Omental fat pad (tissue), 4 donors: ENCODE results near the gene STON2. TPM values are rescaled to one million over a fixed set of nuclear protein-coding genes. Genes with fewer than 3 reads are reported as not detected.

ENCODE experiments used
- ATAC-seq: fragments of 150-250 bp; one replicate; pipeline ENCODE4 v1.9.1; 2016; ENCODE audit warnings: mild to moderate bottlenecking, moderate library complexity; ENCODE audit not compliant: low FRiP score
- DNase-seq: peaks from one replicate; pipeline ENCODE4 v3.0.0-alpha.2; 2019; ENCODE audit warnings: low spot score
- total RNA-seq, 4 donors: library from RNA; depleted of rRNA; stranded (reverse); fragments of >200 nt; gene quantifications; one replicate each; pipeline ENCODE4 v1.1.0, GENCODE V29; 2016
- TF ChIP-seq, protein P1 (sequence below), 3 donors: fragments of 450-650 bp; IDR thresholded peaks; one replicate each; pipeline ENCODE4 v1.5.1; 2016 to 2017; ENCODE audit warnings: antibody characterized with exemption in 3 of 3, mild to moderate bottlenecking in 3 of 3, moderate library complexity in 2 of 3

STON2 gene
- total RNA-seq, 4 donors from 2014 or later = 8.0 to 31.4 (median 18.6) TPM

DNA sequence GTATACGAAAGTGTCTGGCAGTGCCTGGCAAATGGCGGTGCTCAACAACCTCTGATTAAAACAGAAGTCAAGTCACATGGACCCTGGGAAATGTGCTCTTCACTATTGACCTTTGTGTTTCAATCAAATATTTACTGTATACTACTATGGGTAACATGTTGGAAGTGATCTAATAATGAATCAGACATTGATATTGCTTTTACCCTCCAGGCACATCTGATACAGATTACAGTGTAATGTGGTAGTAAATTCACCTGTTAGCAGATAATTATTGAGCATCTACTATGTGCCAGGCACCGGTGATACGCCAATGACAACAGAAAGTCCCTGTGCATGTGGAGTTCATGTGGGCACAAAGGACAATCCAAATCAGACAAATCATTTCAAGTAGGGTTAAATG lies 63.1 kb downstream of the STON2 start:
- no peak for ATAC-seq
- DNase-seq = no peak
- TF ChIP-seq, protein P1, sequence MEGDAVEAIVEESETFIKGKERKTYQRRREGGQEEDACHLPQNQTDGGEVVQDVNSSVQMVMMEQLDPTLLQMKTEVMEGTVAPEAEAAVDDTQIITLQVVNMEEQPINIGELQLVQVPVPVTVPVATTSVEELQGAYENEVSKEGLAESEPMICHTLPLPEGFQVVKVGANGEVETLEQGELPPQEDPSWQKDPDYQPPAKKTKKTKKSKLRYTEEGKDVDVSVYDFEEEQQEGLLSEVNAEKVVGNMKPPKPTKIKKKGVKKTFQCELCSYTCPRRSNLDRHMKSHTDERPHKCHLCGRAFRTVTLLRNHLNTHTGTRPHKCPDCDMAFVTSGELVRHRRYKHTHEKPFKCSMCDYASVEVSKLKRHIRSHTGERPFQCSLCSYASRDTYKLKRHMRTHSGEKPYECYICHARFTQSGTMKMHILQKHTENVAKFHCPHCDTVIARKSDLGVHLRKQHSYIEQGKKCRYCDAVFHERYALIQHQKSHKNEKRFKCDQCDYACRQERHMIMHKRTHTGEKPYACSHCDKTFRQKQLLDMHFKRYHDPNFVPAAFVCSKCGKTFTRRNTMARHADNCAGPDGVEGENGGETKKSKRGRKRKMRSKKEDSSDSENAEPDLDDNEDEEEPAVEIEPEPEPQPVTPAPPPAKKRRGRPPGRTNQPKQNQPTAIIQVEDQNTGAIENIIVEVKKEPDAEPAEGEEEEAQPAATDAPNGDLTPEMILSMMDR (IDR thresholded peaks at IDR 0.05) = no peak

DNA sequence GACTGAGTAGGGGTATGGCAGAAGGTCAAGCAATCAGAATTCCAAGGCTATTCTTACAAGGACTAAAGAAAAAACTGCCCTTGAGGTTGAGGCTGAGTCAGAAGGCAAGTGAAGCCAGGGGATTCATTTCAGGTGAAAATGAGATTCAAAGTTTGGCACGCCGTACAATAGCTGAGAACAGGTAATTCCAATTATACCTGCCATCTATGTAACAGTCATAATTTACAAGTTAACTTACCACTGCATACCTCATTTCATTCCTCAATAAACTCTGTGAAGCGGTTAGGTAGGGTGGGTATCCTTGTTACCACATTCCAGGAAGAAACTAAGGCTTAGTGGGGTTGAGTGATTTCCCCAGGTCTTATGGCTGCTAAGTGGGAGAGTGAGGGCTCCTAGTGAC lies 64.1 kb downstream of the STON2 start:
- DNase-seq (no peak), ATAC-seq (no peak)
- TF ChIP-seq, protein P1 (IDR thresholded peaks at IDR 0.05) = no peak

DNA sequence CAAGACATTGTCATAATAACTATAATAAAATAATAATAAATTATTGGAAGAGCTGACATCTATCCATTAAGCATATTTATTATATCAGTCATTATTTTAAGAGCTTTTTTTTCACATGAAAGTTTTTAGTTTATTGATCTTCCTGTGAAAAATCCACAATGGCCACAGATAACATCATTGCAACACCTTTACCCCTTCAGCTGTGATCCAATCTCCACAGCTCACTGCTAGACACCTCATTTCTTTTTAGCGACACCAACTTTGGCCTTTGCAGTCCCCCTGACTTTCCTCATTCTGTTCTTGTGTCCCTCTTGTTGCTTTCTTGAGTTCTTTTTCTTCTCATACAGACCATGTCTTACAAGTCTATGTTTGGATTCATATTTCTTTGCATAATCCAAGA lies 67.4 kb downstream of the STON2 start:
- ATAC-seq = no peak

DNA sequence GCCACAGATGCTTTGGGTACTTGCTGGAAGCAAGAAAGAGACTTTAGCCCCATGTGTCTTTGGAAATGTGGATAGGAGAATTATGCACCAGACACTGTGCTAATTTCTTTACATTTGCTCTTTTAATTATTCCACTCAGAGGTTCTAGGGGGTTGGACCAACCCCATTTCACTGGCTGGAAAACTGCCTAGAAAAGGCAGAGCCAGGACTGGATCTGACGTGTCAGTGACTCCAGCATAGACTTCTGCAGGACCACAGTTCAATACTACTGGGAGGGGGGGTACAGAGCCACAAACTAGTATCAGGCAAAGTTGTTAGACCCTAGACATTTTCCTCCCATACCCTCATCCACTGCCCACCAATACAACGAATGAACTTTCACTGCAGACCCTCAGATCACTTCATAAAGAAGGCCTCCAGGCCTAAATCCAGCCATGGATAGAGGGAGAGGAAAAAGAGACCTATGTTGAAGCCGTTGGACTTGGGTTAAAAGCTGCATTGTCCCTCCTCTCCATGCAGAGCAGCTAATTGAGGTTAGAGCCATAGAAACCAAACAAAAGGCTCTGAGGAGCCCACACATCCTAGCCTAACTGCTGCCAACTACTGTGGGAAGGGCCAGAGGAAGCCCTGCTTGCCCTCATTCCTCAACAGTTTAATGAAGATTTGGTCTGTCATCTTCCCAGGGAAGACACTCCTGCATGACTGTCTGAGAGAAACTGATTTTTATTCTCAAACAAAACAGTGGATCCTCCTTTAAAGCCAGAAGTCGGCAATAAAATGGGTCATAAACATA lies 68.7 kb downstream of the STON2 start:
- TF ChIP-seq, protein P1 (IDR thresholded peaks at IDR 0.05) = no peak
- no peak for DNase-seq
- no peak for ATAC-seq

More for the DNA sequence above, 67.4 kb downstream of the STON2 start:
- TF ChIP-seq, protein P1 (IDR thresholded peaks at IDR 0.05) = no peak
- DNase-seq = no peak

DNA sequence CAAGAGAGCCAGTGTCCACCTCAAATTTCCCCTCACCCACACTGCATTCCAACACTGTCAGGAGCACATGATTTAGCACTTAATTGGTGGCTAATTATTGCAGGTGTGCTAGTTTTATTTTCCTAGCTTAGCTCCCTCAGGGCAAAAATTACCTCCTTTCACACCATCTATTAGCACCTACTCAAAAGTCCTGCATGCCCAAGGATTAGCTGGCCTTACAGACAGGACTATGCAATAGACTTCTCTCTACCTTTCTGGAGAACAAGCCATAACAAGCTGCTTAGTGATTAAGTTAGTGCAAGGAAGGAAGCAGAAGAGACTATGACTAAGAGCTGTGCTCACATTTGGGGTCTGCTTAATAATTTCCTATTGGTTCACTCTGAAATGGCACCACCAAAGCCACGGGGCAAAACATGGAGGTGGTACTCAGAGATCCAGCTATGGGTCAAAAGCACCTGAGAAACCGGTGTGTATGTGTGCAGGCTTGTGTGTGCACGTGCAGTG lies 69.5 kb downstream of the STON2 start:
- DNase-seq = no peak
- TF ChIP-seq, protein P1 (IDR thresholded peaks at IDR 0.05) = no peak

DNA sequence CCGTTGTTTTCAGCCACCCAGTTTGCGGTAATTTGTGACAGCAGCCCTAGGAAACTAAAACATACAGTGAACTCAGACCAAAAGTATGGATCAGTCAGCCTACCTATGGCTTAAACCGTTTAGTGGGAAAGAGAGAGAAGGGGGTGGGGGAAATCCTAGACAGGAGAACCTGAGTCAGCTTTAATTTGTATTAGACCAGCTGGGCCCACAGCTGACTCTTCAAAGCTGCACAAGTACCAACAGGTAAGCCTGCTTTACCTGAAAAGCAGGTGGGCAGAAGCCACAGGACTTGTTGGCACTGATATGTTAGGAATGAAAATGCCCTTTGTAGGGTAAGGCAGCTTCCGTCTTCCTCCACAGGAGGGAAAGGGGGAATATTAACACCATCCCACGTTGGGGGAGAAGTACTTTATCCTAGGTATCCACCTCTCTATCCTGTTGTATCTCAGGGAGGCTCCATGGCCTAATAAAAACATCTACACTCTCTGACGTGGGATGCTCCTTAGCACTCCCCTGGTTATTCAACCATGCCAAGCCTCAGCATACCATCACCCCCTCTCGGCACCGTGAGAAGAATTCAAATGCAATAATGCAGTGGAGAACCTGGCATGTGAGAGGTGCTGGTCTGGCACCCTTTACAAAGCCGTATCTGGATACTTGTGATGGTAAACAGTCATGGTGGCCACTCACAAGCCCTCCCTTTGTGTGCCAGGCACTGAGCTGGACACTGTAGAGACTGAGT lies 70.3 kb downstream of the STON2 start:
- DNase-seq (no peak), ATAC-seq (no peak)
- TF ChIP-seq, protein P1 (IDR thresholded peaks at IDR 0.05) = no peak

More for the DNA sequence above, 69.5 kb downstream of the STON2 start:
- ATAC-seq = no peak
